ENCODE measurements around the gene SEC14L3.

- TF ChIP-seq CTCF (IDR thresholded peaks at IDR 0.05) (no peak), POLR2AphosphoS5 (IDR thresholded peaks at IDR 0.05) (no peak)
These were observed 16.3 kb upstream of the SEC14L3 start for GRCh38 chr22:30488121-30488520.
